SK-N-SH (cell line): ENCODE measurements around the gene GTPBP4. TPM values are rescaled to one million over a fixed set of nuclear protein-coding genes. Genes with fewer than 3 reads are reported as not detected.

Experiments used
- CTCF ChIA-PET: fragments of 300-600, 350-600 bp; formaldehyde crosslinking; extraction: SDS; loops from one replicate; lab custom pipeline; 2021; lab: Yijun Ruan, JAX
- POLR2A ChIA-PET: fragments of 350-600 bp; sonication (Branson Sonifier 250); formaldehyde crosslinking; extraction: SDS; loops from one replicate; lab custom pipeline; 2020; ENCODE audit warnings: antibody characterized with exemption, inconsistent platforms; lab: Yijun Ruan, JAX
- DNase-seq: peaks from one replicate; pipeline ENCODE4 v3.0.0; 2012
- H2AFZ ChIP-seq: fragments of 200-600 bp; sonication (generic); 2 replicates; pipeline ENCODE4 v1.8.1; 2016; ENCODE audit warnings: antibody characterized with exemption, mild to moderate bottlenecking, low read depth
- H3F3A ChIP-seq: fragments of 200-600 bp; sonication (generic); replicated peaks from 2 replicates; pipeline ENCODE3; 2016; ENCODE audit warnings: antibody characterized with exemption, mild to moderate bottlenecking; ENCODE audit not compliant: insufficient read depth
- H3K27ac ChIP-seq, 2 experiments: fragments of 200-500 bp in 1 of 2; fragments of 200-600 bp in 1 of 2; sonication (Bioruptor generic) in 1 of 2; sonication (generic), shearing (Covaris generic) in 1 of 2; 2 replicates each; pipeline versions ENCODE4 v1.5.1 to v1.6.1; 2014 to 2016; ENCODE audit warnings: low read depth in 2 of 2, inconsistent platforms in 1 of 2, low read length in 1 of 2, mild to moderate bottlenecking in 1 of 2, mixed read lengths in 1 of 2
- H3K27me3 ChIP-seq: fragments of 200-600 bp; sonication (generic), shearing (Covaris generic); 2 replicates; pipeline ENCODE4 v1.6.1; 2016; ENCODE audit warnings: mixed run types; ENCODE audit not compliant: insufficient read depth
- H3K36me3 ChIP-seq, 2 experiments: fragments of 200-500 bp in 1 of 2; fragments of 200-600 bp in 1 of 2; sonication (Bioruptor generic) in 1 of 2; sonication (generic) in 1 of 2; replicated peaks in 1 of 2; 2 replicates each; pipeline versions ENCODE3 to v1.5.1; 2014 to 2016; ENCODE audit warnings: low read length in 1 of 2, mild to moderate bottlenecking in 1 of 2; ENCODE audit not compliant: insufficient read depth in 2 of 2, control insufficient read depth in 1 of 2
- H3K4me1 ChIP-seq, 2 experiments: fragments of 200-500 bp in 1 of 2; fragments of 200-600 bp in 1 of 2; sonication (Bioruptor generic) in 1 of 2; sonication (generic), shearing (Covaris generic) in 1 of 2; 2 replicates each; pipeline versions ENCODE4 v1.5.1 to v1.6.1; 2014 to 2016; ENCODE audit warnings: low read depth in 1 of 2, low read length in 1 of 2, mixed run types in 1 of 2; ENCODE audit not compliant: insufficient read depth in 2 of 2, control insufficient read depth in 1 of 2
- H3K4me2 ChIP-seq: fragments of 200-600 bp; sonication (generic), shearing (Covaris generic); 2 replicates; pipeline ENCODE4 v1.6.1; 2017; ENCODE audit warnings: mixed run types
- H3K4me3 ChIP-seq, 2 experiments: fragments of 200-500 bp in 1 of 2; fragments of 200-600 bp in 1 of 2; sonication (Bioruptor generic) in 1 of 2; sonication (generic), shearing (Covaris generic) in 1 of 2; 2 replicates each; pipeline versions ENCODE4 v1.5.1 to v1.8.1; 2014 to 2016; ENCODE audit warnings: low read depth in 2 of 2, inconsistent platforms in 1 of 2, low read length in 1 of 2, mild to moderate bottlenecking in 1 of 2, mixed read lengths in 1 of 2, moderate library complexity in 1 of 2
- H3K79me2 ChIP-seq: fragments of 200-600 bp; sonication (generic); 2 replicates; pipeline ENCODE4 v1.8.1; 2017; ENCODE audit warnings: mild to moderate bottlenecking; ENCODE audit not compliant: insufficient read depth
- H3K9ac ChIP-seq: fragments of 200-600 bp; sonication (generic); 2 replicates; pipeline ENCODE4 v1.6.1; 2017; ENCODE audit warnings: mixed run types
- H3K9me2 ChIP-seq: fragments of 200-600 bp; sonication (generic); 2 replicates; pipeline ENCODE4 v1.6.1; 2017; ENCODE audit warnings: mixed run types
- H3K9me3 ChIP-seq: fragments of 200-600 bp; sonication (generic); 2 replicates; pipeline ENCODE4 v1.6.1; 2017; ENCODE audit warnings: mixed run types, mild to moderate bottlenecking, moderate library complexity
- H4K20me1 ChIP-seq: fragments of 200-600 bp; sonication (generic); 2 replicates; pipeline ENCODE4 v1.6.1; 2017; ENCODE audit warnings: mild to moderate bottlenecking, mixed run types; ENCODE audit not compliant: insufficient read depth
- EP300 ChIP-seq, 2 experiments: IDR thresholded peaks; 2 replicates each; pipeline versions ENCODE4 v1.4.0 to v1.6.1; 2012; ENCODE audit warnings: borderline replicate concordance in 1 of 2, low read depth in 1 of 2, low read length in 1 of 2
- EZH2phosphoT487 ChIP-seq: fragments of 200-600 bp; sonication (generic); IDR thresholded peaks from 2 replicates; pipeline ENCODE4 v1.6.1; 2017; ENCODE audit warnings: low read depth, mixed run types, mild to moderate bottlenecking, antibody characterized with exemption, moderate library complexity, borderline replicate concordance
- FOSL2 ChIP-seq: IDR thresholded peaks from 2 replicates; pipeline ENCODE4 v1.4.0; 2012; ENCODE audit warnings: low read depth, mild to moderate bottlenecking, moderate library complexity, borderline replicate concordance
- GABPA ChIP-seq: IDR thresholded peaks from 2 replicates; pipeline ENCODE4 v1.4.0; 2012; ENCODE audit warnings: low read depth, mild to moderate bottlenecking
- MAX ChIP-seq: IDR thresholded peaks from 2 replicates; pipeline ENCODE4 v1.4.0; 2012; ENCODE audit warnings: low read depth
- MEF2A ChIP-seq: IDR thresholded peaks from 2 replicates; pipeline ENCODE4 v1.4.0; 2012; ENCODE audit warnings: low read depth, borderline replicate concordance
- NRF1 ChIP-seq: IDR thresholded peaks from 2 replicates; pipeline ENCODE4 v1.6.1; 2012; ENCODE audit warnings: low read depth, mild to moderate bottlenecking, low read length
- PBX3 ChIP-seq: IDR thresholded peaks from 2 replicates; pipeline ENCODE4; 2012
- RAD21 ChIP-seq: IDR thresholded peaks from 2 replicates; pipeline ENCODE4 v1.6.1; 2012; ENCODE audit warnings: mild to moderate bottlenecking, low read length
- REST ChIP-seq: IDR thresholded peaks from 2 replicates; pipeline ENCODE4 v1.6.1; 2012; ENCODE audit warnings: mild to moderate bottlenecking, low read depth, low read length, moderate library complexity
- USF1 ChIP-seq: IDR thresholded peaks from 2 replicates; pipeline ENCODE4 v1.4.0; 2012; ENCODE audit warnings: low read depth, borderline replicate concordance
- YY1 ChIP-seq: IDR thresholded peaks from 2 replicates; pipeline ENCODE4 v1.4.0; 2012; ENCODE audit warnings: low read depth, mild to moderate bottlenecking
- WGBS: methylation state at CpG from one replicate; pipeline ENCODE4 v1.1.6; 2017; ENCODE audit warnings: low lambda C conversion rate; 5-methylcytosine and 5-hydroxymethylcytosine counted together
- polyA plus RNA-seq, 3 experiments: library from polyadenylated mRNA; depleted of rRNA; stranded (reverse); fragments of >200 nt; gene quantifications; 2 replicates each; pipeline ENCODE4 v1.2.3, GENCODE V29; 2012

Gene GTPBP4
- polyA plus RNA-seq, 1 of the 3 experiments (the other 2 are of a cell fraction): 36.6 TPM

GRCh38 chr10:944034-944831, 44.0 kb upstream of the GTPBP4 start:
- Histone ChIP-seq H3K4me3 (no peak overlapping the region), H2AFZ (no peak overlapping the region), H3F3A (no peaks in the 10 kb centered on the region), H3K4me1 (peaks cover 0 to 4% of the 10 kb centered on the region in 2 experiments; a peak in 1 of 4 replicates), H3K9me3 (no peaks in the 10 kb centered on the region), H3K4me2 (peak overlapping the region; percentile 40; the same call in 1 of the 2 replicates), H3K79me2 (no peaks in the 10 kb centered on the region), H3K9me2 (no peaks in the 10 kb centered on the region), H3K9ac (no peak overlapping the region), H3K36me3 (no peaks in the 10 kb centered on the region), H4K20me1 (no peaks in the 10 kb centered on the region), H3K27me3 (no peaks in the 10 kb centered on the region), H3K27ac (no peak overlapping the region; a peak in 1 of 4 replicates)
- CTCF ChIA-PET: no interaction called here
- TF ChIP-seq EP300 (IDR thresholded peaks at IDR 0.05; ENCODE audit: borderline replicate concordance in 1 of 2, low read depth in 1 of 2, low read length in 1 of 2): no peak
- peak; percentile 16; the same call in 1 of the 2 replicates for TF ChIP-seq FOSL2
- no peak for TF ChIP-seq YY1
- POLR2A ChIA-PET: no interaction called here
- WGBS: 76% methylated on average over 13 of the region's 14 CpGs
- no peak for DNase-seq

GRCh38 chr10:945778-946177, 42.5 kb upstream of the GTPBP4 start:
- H3K4me3 ChIP-seq: no peak overlapping the region
- WGBS: 87% methylated on average over 6 of the region's 6 CpGs
- H3K4me2 ChIP-seq: no peak overlapping the region
- no peaks in the 10 kb centered on the region for H3F3A ChIP-seq
- POLR2A ChIA-PET: no interaction called here
- CTCF ChIA-PET: no interaction called here
- H3K9me3 ChIP-seq: no peaks in the 10 kb centered on the region
- no peaks in the 10 kb centered on the region for H3K9me2 ChIP-seq
- TF ChIP-seq USF1 (no peak), EZH2phosphoT487 (no peak), PBX3 (no peak)
- H3K9ac ChIP-seq: no peak overlapping the region
- no peak for DNase-seq
- H3K27ac ChIP-seq: no peak overlapping the region
- H3K27me3 ChIP-seq: no peaks in the 10 kb centered on the region
- H3K79me2 ChIP-seq: no peaks in the 10 kb centered on the region
- H2AFZ ChIP-seq: no peak overlapping the region
- H4K20me1 ChIP-seq: no peaks in the 10 kb centered on the region
- H3K4me1 ChIP-seq: peaks cover 0 to 4% of the 10 kb centered on the region in 2 experiments; a peak in 1 of 4 replicates
- no peaks in the 10 kb centered on the region for H3K36me3 ChIP-seq

GRCh38 chr10:947051-947450, 41.2 kb upstream of the GTPBP4 start:
- 81% methylated on average over 8 of the region's 9 CpGs for WGBS
- CTCF ChIA-PET: no interaction called here
- H2AFZ ChIP-seq: no peak overlapping the region

More at GRCh38 chr10:947051-947450, 41.2 kb upstream of the GTPBP4 start:
- no peaks in the 10 kb centered on the region for H3K36me3 ChIP-seq
- H3K9me2 ChIP-seq: no peaks in the 10 kb centered on the region
- peaks cover 0 to 4% of the 10 kb centered on the region in 2 experiments; a peak in 1 of 4 replicates for H3K4me1 ChIP-seq
- H3K27ac ChIP-seq: no peak overlapping the region
- no peaks in the 10 kb centered on the region for H3F3A ChIP-seq
- H3K4me2 ChIP-seq: no peak overlapping the region
- TF ChIP-seq NRF1 (no peak), MEF2A (no peak), REST (no peak), RAD21 (no peak), GABPA (no peak), MAX (no peak)
- H3K79me2 ChIP-seq: no peaks in the 10 kb centered on the region
- no peaks in the 10 kb centered on the region for H3K9me3 ChIP-seq
- no peak overlapping the region for H3K4me3 ChIP-seq
- POLR2A ChIA-PET: no interaction called here
- H4K20me1 ChIP-seq: no peaks in the 10 kb centered on the region
- DNase-seq: no peak
- no peaks in the 10 kb centered on the region for H3K27me3 ChIP-seq
- no peak overlapping the region for H3K9ac ChIP-seq
